Measurements from ENCODE around the gene PRPH. TPM values are rescaled to one million over a fixed set of nuclear protein-coding genes. Genes with fewer than 3 reads are reported as not detected.
A peak's percentile ranks its signal among the peaks of the same experiment; 100 is the strongest.

Gene PRPH
- total and polyA plus RNA-seq, 10 of the 15 experiments (the other 5 are each of a cell fraction or from before 2014, with no cell fraction given), result 0.09 to 0.45 (median 0.19) TPM; not detected in 3

DNA sequence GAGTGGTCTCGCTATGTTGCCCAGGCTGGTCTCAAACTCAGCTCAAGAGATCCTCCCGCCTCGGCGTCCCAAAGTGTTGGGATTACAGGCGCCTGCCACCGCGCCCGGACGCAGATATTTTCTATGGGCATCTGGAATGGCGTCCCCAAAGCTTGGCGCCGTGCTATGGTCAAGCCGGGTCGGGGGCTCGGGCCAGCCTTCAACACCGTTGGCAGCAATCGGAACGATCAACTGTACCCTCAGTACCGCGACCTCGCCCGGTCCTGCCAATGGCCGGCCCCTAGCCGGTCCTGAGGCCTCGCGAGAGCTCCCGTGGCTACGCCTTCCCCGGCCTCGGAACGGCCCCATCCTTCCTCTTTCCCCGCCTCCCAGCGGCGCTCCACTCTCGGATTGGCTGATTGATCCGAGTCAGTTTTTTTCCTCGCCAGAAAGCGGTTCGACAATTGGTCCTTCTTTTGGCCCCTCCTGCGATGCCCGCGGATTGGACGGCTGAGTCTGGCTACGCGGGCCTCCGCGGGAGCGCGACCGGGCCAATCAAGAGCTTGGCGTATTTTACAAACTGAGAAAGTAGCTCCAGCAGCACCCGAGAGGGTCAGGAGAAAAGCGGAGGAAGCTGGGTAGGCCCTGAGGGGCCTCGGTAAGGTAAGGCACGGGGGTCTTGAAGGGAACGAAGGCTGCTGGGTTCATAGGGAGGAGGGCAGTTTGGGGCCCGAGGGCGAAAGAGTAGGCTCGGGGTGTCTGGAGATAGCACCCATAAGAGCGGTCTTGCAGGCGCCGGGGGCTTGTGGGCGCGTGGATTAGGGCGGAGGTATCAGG, 28.0 kb downstream of the PRPH start, which contains the start of gene TROAP (continued):
- TF ChIP-seq, protein P1, sequence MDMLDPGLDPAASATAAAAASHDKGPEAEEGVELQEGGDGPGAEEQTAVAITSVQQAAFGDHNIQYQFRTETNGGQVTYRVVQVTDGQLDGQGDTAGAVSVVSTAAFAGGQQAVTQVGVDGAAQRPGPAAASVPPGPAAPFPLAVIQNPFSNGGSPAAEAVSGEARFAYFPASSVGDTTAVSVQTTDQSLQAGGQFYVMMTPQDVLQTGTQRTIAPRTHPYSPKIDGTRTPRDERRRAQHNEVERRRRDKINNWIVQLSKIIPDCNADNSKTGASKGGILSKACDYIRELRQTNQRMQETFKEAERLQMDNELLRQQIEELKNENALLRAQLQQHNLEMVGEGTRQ (IDR thresholded peaks at IDR 0.05; ENCODE audit: borderline replicate concordance, low read depth, low read length), result no peak
- TF ChIP-seq YY1 (IDR thresholded peaks at IDR 0.05; ENCODE audit: low read depth, low read length) (peak; percentile 91), TARDBP (IDR thresholded peaks at IDR 0.05; ENCODE audit: borderline replicate concordance) (no peak), TBL1XR1 (IDR thresholded peaks at IDR 0.05; ENCODE audit: low read depth, low read length) (no peak; the same call in 1 of the 2 replicates), POLR2A (IDR thresholded peaks at IDR 0.05; ENCODE audit: low read depth, low read length) (peak; percentile 95), RCOR1 (conservative IDR thresholded peaks at IDR 0.05; ENCODE audit: low read depth, low read length) (0 out of 2 replicates have a peak, but pooled peaks have one; percentile 87), TAF1 (IDR thresholded peaks at IDR 0.05; ENCODE audit: borderline replicate concordance, low read depth, low read length) (peak; percentile 68; the same call in 1 of the 2 replicates), RB1 (IDR thresholded peaks at IDR 0.05; ENCODE audit: borderline replicate concordance) (no peak), RBBP5 (conservative IDR thresholded peaks at IDR 0.05) (no peak), NFIC (IDR thresholded peaks at IDR 0.05; ENCODE audit: low read depth, low read length) (no peak), FOXK2 (IDR thresholded peaks at IDR 0.05) (no peak), RAD21 (IDR thresholded peaks at IDR 0.05; ENCODE audit: insufficient read depth, low read depth, low read length) (no peak)
- TF ChIP-seq, protein P2, sequence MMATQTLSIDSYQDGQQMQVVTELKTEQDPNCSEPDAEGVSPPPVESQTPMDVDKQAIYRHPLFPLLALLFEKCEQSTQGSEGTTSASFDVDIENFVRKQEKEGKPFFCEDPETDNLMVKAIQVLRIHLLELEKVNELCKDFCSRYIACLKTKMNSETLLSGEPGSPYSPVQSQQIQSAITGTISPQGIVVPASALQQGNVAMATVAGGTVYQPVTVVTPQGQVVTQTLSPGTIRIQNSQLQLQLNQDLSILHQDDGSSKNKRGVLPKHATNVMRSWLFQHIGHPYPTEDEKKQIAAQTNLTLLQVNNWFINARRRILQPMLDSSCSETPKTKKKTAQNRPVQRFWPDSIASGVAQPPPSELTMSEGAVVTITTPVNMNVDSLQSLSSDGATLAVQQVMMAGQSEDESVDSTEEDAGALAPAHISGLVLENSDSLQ (IDR thresholded peaks at IDR 0.05), result peak; percentile 82
- TF ChIP-seq, protein P3, sequence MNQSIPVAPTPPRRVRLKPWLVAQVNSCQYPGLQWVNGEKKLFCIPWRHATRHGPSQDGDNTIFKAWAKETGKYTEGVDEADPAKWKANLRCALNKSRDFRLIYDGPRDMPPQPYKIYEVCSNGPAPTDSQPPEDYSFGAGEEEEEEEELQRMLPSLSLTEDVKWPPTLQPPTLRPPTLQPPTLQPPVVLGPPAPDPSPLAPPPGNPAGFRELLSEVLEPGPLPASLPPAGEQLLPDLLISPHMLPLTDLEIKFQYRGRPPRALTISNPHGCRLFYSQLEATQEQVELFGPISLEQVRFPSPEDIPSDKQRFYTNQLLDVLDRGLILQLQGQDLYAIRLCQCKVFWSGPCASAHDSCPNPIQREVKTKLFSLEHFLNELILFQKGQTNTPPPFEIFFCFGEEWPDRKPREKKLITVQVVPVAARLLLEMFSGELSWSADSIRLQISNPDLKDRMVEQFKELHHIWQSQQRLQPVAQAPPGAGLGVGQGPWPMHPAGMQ (IDR thresholded peaks at IDR 0.05; ENCODE audit: borderline replicate concordance), result peak; percentile 28; the same call in 1 of the 2 replicates
- TF ChIP-seq, protein P4, sequence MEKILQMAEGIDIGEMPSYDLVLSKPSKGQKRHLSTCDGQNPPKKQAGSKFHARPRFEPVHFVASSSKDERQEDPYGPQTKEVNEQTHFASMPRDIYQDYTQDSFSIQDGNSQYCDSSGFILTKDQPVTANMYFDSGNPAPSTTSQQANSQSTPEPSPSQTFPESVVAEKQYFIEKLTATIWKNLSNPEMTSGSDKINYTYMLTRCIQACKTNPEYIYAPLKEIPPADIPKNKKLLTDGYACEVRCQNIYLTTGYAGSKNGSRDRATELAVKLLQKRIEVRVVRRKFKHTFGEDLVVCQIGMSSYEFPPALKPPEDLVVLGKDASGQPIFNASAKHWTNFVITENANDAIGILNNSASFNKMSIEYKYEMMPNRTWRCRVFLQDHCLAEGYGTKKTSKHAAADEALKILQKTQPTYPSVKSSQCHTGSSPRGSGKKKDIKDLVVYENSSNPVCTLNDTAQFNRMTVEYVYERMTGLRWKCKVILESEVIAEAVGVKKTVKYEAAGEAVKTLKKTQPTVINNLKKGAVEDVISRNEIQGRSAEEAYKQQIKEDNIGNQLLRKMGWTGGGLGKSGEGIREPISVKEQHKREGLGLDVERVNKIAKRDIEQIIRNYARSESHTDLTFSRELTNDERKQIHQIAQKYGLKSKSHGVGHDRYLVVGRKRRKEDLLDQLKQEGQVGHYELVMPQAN (conservative IDR thresholded peaks at IDR 0.05), result peak; percentile 100
- TF ChIP-seq, protein P5, sequence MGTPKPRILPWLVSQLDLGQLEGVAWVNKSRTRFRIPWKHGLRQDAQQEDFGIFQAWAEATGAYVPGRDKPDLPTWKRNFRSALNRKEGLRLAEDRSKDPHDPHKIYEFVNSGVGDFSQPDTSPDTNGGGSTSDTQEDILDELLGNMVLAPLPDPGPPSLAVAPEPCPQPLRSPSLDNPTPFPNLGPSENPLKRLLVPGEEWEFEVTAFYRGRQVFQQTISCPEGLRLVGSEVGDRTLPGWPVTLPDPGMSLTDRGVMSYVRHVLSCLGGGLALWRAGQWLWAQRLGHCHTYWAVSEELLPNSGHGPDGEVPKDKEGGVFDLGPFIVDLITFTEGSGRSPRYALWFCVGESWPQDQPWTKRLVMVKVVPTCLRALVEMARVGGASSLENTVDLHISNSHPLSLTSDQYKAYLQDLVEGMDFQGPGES (IDR thresholded peaks at IDR 0.05), result peak; percentile 86
- TF ChIP-seq, protein P6, sequence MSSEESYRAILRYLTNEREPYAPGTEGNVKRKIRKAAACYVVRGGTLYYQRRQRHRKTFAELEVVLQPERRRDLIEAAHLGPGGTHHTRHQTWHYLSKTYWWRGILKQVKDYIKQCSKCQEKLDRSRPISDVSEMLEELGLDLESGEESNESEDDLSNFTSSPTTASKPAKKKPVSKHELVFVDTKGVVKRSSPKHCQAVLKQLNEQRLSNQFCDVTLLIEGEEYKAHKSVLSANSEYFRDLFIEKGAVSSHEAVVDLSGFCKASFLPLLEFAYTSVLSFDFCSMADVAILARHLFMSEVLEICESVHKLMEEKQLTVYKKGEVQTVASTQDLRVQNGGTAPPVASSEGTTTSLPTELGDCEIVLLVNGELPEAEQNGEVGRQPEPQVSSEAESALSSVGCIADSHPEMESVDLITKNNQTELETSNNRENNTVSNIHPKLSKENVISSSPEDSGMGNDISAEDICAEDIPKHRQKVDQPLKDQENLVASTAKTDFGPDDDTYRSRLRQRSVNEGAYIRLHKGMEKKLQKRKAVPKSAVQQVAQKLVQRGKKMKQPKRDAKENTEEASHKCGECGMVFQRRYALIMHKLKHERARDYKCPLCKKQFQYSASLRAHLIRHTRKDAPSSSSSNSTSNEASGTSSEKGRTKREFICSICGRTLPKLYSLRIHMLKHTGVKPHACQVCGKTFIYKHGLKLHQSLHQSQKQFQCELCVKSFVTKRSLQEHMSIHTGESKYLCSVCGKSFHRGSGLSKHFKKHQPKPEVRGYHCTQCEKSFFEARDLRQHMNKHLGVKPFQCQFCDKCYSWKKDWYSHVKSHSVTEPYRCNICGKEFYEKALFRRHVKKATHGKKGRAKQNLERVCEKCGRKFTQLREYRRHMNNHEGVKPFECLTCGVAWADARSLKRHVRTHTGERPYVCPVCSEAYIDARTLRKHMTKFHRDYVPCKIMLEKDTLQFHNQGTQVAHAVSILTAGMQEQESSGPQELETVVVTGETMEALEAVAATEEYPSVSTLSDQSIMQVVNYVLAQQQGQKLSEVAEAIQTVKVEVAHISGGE (CRISPR knock-in tag; IDR thresholded peaks at IDR 0.05), result no peak
- TF ChIP-seq, protein P7, sequence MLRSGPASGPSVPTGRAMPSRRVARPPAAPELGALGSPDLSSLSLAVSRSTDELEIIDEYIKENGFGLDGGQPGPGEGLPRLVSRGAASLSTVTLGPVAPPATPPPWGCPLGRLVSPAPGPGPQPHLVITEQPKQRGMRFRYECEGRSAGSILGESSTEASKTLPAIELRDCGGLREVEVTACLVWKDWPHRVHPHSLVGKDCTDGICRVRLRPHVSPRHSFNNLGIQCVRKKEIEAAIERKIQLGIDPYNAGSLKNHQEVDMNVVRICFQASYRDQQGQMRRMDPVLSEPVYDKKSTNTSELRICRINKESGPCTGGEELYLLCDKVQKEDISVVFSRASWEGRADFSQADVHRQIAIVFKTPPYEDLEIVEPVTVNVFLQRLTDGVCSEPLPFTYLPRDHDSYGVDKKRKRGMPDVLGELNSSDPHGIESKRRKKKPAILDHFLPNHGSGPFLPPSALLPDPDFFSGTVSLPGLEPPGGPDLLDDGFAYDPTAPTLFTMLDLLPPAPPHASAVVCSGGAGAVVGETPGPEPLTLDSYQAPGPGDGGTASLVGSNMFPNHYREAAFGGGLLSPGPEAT (IDR thresholded peaks at IDR 0.05; ENCODE audit: low read depth), result peak; percentile 95
